Smooth muscle cell (in vitro differentiated cells): Measurements from ENCODE around the gene EIF2AK3. TPM values are rescaled to one million over a fixed set of nuclear protein-coding genes. Genes with fewer than 3 reads are reported as not detected.

Experiments
- DNase-seq: peaks from one replicate; lab custom pipeline; 2025; ENCODE audit not compliant: unreplicated experiment; lab: John Stamatoyannopoulos, UW
- H2AFZ ChIP-seq: fragments of 200-600 bp; sonication (generic); 2 replicates; pipeline ENCODE4 v1.6.0; 2016; ENCODE audit warnings: antibody characterized with exemption, low read depth, mild to moderate bottlenecking
- H3F3A ChIP-seq: fragments of 200-600 bp; sonication (generic); 2 replicates; pipeline ENCODE4 v1.6.0; 2017; ENCODE audit warnings: antibody characterized with exemption, low read depth
- H3K27ac ChIP-seq: fragments of 200-600 bp; sonication (generic); 2 replicates; pipeline ENCODE4 v1.5.1; 2016; ENCODE audit warnings: low read depth, mild to moderate bottlenecking
- H3K27me3 ChIP-seq: fragments of 200-600 bp; sonication (generic); 2 replicates; pipeline ENCODE4 v1.6.1; 2016; ENCODE audit warnings: low read depth, mild to moderate bottlenecking
- H3K36me3 ChIP-seq: fragments of 200-600 bp; sonication (generic); 2 replicates; pipeline ENCODE4 v1.5.1; 2016; ENCODE audit warnings: low read depth
- H3K4me1 ChIP-seq: fragments of 200-600 bp; sonication (generic); 2 replicates; pipeline ENCODE4 v1.5.1; 2016; ENCODE audit warnings: low read depth
- H3K4me2 ChIP-seq: fragments of 200-600 bp; sonication (generic); 2 replicates; pipeline ENCODE4 v1.6.0; 2016; ENCODE audit warnings: mild to moderate bottlenecking
- H3K4me3 ChIP-seq: fragments of 200-600 bp; sonication (generic); 2 replicates; pipeline ENCODE4 v1.5.1; 2016; ENCODE audit warnings: mild to moderate bottlenecking
- H3K79me2 ChIP-seq: fragments of 200-600 bp; sonication (generic); 2 replicates; pipeline ENCODE4 v1.6.0; 2016; ENCODE audit warnings: low read depth, mild to moderate bottlenecking
- H3K9ac ChIP-seq: fragments of 200-600 bp; sonication (generic); 2 replicates; pipeline ENCODE4 v1.6.0; 2016; ENCODE audit warnings: low read depth
- H3K9me3 ChIP-seq: fragments of 200-600 bp; sonication (generic); replicated peaks from 2 replicates; pipeline ENCODE4 v1.5.1; 2016; ENCODE audit warnings: low read depth
- H4K20me1 ChIP-seq: fragments of 200-600 bp; sonication (generic); 2 replicates; pipeline ENCODE4 v1.6.0; 2016; ENCODE audit warnings: low read depth
- WGBS: methylation state at CpG from one replicate; pipeline ENCODE4 v1.1.7; 2016; ENCODE audit warnings: low lambda C conversion rate; 5-methylcytosine and 5-hydroxymethylcytosine counted together
- polyA plus RNA-seq: library from polyadenylated mRNA; unstranded; fragments of >200 nt; fragmentation: Nextera tagmentation; extraction: Ambion mirVana; gene quantifications from 2 replicates; pipeline ENCODE4 v1.2.1, GENCODE V29; 2016
- total RNA-seq: library from RNA; depleted of rRNA; stranded (reverse); fragments of >200 nt; gene quantifications from 2 replicates; pipeline ENCODE4 v1.2.3, GENCODE V29; 2014
- TF ChIP-seq, protein P1 (sequence below): fragments of 200-600 bp; sonication (generic); IDR thresholded peaks from 2 replicates; pipeline ENCODE4 v1.5.1; 2017; ENCODE audit warnings: borderline replicate concordance, mild to moderate bottlenecking, antibody characterized with exemption; ENCODE audit not compliant: insufficient read depth, poor library complexity, severe bottlenecking

The EIF2AK3 gene
- total and polyA plus RNA-seq, 2 experiments from 2014 or later = 16.2 to 53.4 TPM

DNA sequence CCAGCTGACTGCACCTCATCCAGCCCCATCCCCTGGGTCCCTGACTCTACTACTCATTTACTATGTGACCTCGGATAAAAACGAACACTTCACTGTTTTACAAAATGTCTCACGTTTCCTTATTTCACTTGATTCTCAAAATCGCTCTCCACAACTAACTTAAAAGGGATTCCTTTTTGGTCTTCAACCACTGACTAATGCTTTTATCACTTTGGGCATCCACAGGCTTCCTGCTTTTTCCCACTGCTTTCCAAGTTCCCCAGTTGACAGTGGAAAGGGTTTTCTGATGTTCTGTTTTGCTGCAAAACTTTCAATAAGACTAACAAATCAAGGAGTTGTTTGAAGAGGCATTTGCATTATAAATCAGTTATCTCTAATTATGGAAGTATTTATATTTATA lies 24.1 kb downstream of the EIF2AK3 start:
- TF ChIP-seq, protein P1, sequence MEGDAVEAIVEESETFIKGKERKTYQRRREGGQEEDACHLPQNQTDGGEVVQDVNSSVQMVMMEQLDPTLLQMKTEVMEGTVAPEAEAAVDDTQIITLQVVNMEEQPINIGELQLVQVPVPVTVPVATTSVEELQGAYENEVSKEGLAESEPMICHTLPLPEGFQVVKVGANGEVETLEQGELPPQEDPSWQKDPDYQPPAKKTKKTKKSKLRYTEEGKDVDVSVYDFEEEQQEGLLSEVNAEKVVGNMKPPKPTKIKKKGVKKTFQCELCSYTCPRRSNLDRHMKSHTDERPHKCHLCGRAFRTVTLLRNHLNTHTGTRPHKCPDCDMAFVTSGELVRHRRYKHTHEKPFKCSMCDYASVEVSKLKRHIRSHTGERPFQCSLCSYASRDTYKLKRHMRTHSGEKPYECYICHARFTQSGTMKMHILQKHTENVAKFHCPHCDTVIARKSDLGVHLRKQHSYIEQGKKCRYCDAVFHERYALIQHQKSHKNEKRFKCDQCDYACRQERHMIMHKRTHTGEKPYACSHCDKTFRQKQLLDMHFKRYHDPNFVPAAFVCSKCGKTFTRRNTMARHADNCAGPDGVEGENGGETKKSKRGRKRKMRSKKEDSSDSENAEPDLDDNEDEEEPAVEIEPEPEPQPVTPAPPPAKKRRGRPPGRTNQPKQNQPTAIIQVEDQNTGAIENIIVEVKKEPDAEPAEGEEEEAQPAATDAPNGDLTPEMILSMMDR = no peak
- DNase-seq = no peak
- H3K27me3 ChIP-seq = no peaks in the 10 kb centered on the region
- H3K4me2 ChIP-seq = peak overlapping the region; percentile 70
- H3K9ac ChIP-seq = no peak overlapping the region
- peak overlapping the region; percentile 92 for H3K27ac ChIP-seq
- H2AFZ ChIP-seq = no peak overlapping the region
- peaks cover 27% of the 10 kb centered on the region for H3F3A ChIP-seq
- WGBS = 19% methylated on average over 4 of the region's 4 CpGs
- peaks cover 70% of the 10 kb centered on the region for H3K79me2 ChIP-seq
- no peaks in the 10 kb centered on the region for H3K9me3 ChIP-seq
- no peak overlapping the region for H3K4me3 ChIP-seq
- peaks cover 45% of the 10 kb centered on the region for H3K4me1 ChIP-seq
- no peaks in the 10 kb centered on the region for H3K36me3 ChIP-seq
- H4K20me1 ChIP-seq = peaks cover 96% of the 10 kb centered on the region

DNA sequence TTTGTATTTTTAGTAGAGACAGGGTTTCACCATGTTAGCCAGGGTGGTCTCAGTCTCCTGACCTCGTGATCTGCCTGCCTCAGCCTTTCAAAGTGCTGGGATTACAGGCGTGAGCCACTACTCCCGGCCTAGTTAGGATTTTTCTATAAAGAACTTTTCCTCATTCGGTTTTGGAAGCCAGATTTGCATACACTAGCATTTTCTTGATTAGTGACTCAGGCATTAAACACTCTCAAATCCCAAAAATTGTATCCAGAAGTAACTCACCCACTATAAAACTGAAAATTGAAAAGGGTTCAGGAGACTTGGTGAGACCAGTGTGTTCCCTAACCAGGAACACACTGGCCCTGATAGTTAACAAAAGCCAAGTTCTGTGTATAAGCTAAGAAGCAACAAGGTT lies 25.2 kb downstream of the EIF2AK3 start:
- H3K4me1 ChIP-seq = peaks cover 56% of the 10 kb centered on the region
- peaks cover 69% of the 10 kb centered on the region for H3K79me2 ChIP-seq
- DNase-seq = no peak
- no peaks in the 10 kb centered on the region for H3K27me3 ChIP-seq
- H3K9ac ChIP-seq = no peak overlapping the region
- H3K27ac ChIP-seq = peak overlapping the region; percentile 92
- no peak overlapping the region for H2AFZ ChIP-seq
- WGBS = 35% methylated on average over 4 of the region's 4 CpGs
- TF ChIP-seq, protein P1 = no peak
- no peaks in the 10 kb centered on the region for H3K9me3 ChIP-seq
- H3K4me2 ChIP-seq = peak overlapping the region; percentile 70
- no peak overlapping the region for H3K4me3 ChIP-seq
- no peaks in the 10 kb centered on the region for H3K36me3 ChIP-seq
- peaks cover 27% of the 10 kb centered on the region for H3F3A ChIP-seq
- H4K20me1 ChIP-seq = peaks cover 94% of the 10 kb centered on the region

DNA sequence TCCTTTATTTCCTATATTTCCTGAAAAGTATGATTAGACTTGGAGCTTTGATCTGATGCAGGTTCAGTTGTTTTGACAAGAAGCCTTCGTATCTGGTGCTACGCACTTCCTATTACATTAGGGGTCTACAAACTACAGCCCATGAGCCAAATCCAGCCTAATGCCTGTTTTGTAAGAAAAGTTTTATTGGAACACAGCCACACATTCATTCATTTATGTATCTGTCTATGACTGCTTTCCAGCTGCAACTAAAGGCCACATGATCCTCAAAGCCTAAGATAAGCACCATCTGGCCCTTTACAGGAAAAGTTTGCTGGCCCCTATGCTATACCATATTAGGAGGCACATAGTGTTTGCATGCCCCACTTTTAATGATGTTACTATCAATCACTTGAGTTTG lies 26.0 kb downstream of the EIF2AK3 start:
- Histone ChIP-seq H3K9me3 (no peaks in the 10 kb centered on the region), H3K4me1 (peaks cover 63% of the 10 kb centered on the region), H3F3A (peaks cover 27% of the 10 kb centered on the region), H2AFZ (no peak overlapping the region), H3K4me2 (peak overlapping the region; percentile 70), H3K79me2 (peaks cover 65% of the 10 kb centered on the region), H3K27me3 (no peaks in the 10 kb centered on the region), H3K36me3 (no peaks in the 10 kb centered on the region), H3K4me3 (no peak overlapping the region), H4K20me1 (peaks cover 94% of the 10 kb centered on the region), H3K9ac (peak overlapping the region; percentile 60), H3K27ac (peak overlapping the region; percentile 92)
- no peak for DNase-seq
- WGBS = 32% methylated on average over 2 of the region's 2 CpGs
- TF ChIP-seq, protein P1 = no peak

DNA sequence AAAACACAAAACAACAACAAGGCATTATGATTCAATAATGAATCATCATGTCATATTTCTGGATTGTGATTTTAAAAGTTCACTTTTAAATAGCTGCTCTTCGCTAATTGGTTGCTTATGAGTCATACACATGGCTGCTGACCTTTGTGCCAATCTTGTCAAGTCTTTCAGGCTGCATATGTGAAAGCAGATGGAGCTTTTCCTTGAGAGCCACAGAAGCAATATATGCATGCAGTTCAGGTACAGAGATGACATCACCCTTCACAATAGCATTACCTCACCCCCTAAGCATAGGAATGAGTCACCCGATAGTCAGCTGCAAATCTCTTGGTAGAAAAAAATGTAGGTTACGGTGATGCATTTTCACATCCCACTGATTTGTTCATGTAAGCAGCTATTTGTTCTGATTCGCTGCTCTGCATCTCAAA lies 27.2 kb downstream of the EIF2AK3 start:
- H3K4me3 ChIP-seq = peak overlapping the region; percentile 28

More for the DNA sequence above, 27.2 kb downstream of the EIF2AK3 start:
- peak overlapping the region; percentile 92 for H3K27ac ChIP-seq
- H3K4me1 ChIP-seq = peaks cover 70% of the 10 kb centered on the region
- WGBS = 9% methylated on average over 4 of the region's 4 CpGs
- no peak overlapping the region for H2AFZ ChIP-seq
- H3K79me2 ChIP-seq = peaks cover 64% of the 10 kb centered on the region
- no peak for DNase-seq
- H3F3A ChIP-seq = peaks cover 24% of the 10 kb centered on the region
- no peaks in the 10 kb centered on the region for H3K9me3 ChIP-seq
- no peaks in the 10 kb centered on the region for H3K27me3 ChIP-seq
- no peaks in the 10 kb centered on the region for H3K36me3 ChIP-seq
- TF ChIP-seq, protein P1 = no peak
- peak overlapping the region; percentile 67 for H3K9ac ChIP-seq
- H4K20me1 ChIP-seq = peaks cover 94% of the 10 kb centered on the region
- peak overlapping the region; percentile 70 for H3K4me2 ChIP-seq
